Tibial artery (tissue), 4 donors: Measurements from ENCODE around the gene TIE1.

Source experiments
- DNase-seq, 2 donors: peaks; one replicate each; pipeline ENCODE4 v3.0.0-alpha.2; 2019
- H3K27ac ChIP-seq, 2 donors: fragments of 200-600 bp; sonication (generic) in 1 of 2; 1 replicate in 1 of 2; 2 replicates in 1 of 2; pipeline ENCODE4 v1.5.1; 2018 to 2019; ENCODE audit warnings: mild to moderate bottlenecking in 1 of 2
- H3K27me3 ChIP-seq, 2 donors: fragments of 200-600 bp; sonication (generic) in 1 of 2; one replicate each; pipeline versions ENCODE4 v1.5.1 to v1.6.0; 2016 to 2019
- H3K36me3 ChIP-seq, 3 donors: fragments of 200-600 bp; sonication (generic) in 2 of 3; one replicate each; pipeline ENCODE4 v1.5.1; 2016 to 2019; ENCODE audit warnings: mild to moderate bottlenecking in 2 of 3
- H3K4me1 ChIP-seq, 4 donors: fragments of 200-600 bp; sonication (generic) in 2 of 4; 1 replicate in 3 of 4; 2 replicates in 1 of 4; pipeline ENCODE4 v1.5.1; 2016 to 2019
- H3K4me3 ChIP-seq, 2 donors: fragments of 200-600 bp; sonication (generic) in 1 of 2; 1 replicate in 1 of 2; 2 replicates in 1 of 2; pipeline ENCODE4 v1.5.1; 2018 to 2019; ENCODE audit warnings: mild to moderate bottlenecking in 2 of 2
- H3K9me3 ChIP-seq, 3 donors: fragments of 200-600 bp; sonication (generic) in 1 of 3; one replicate each; pipeline ENCODE4 v1.5.1; 2016 to 2019
- CTCF ChIP-seq, 2 experiments: fragments of 200-600 bp in 1 of 2; fragments of 450-650 bp in 1 of 2; IDR thresholded peaks; one replicate each; pipeline ENCODE4 v1.5.1; 2017 to 2019; ENCODE audit warnings: antibody characterized with exemption in 2 of 2, mild to moderate bottlenecking in 1 of 2, moderate library complexity in 1 of 2
- intact Hi-C: fragments of 100-400 bp; cut with DNase I; formaldehyde crosslinking; loops from one replicate; pipeline ENCODE4 v1.15.0; 2023; ENCODE audit warnings: low total_unique reads

TIE1 gene

GRCh38 chr1:43372172-43372571, 71.4 kb downstream of the TIE1 start:
- Histone ChIP-seq H3K9me3 (no peaks in the 10 kb centered on the region), H3K27ac (no peak overlapping the region), H3K27me3 (no peaks in the 10 kb centered on the region), H3K4me3 (no peak overlapping the region), H3K36me3 (peaks cover 0 to 6% (median 3%) of the 10 kb centered on the region in 3 donors), H3K4me1 (peaks cover 0 to 17% (median 12%) of the 10 kb centered on the region in 4 donors)
- intact Hi-C loops: no loop called here
- no peak for TF ChIP-seq CTCF (IDR thresholded peaks at IDR 0.05)
- DNase-seq: no peak
